ENCODE results near the gene LSP1.
"Not testable (repeated sequence)": the region's sequence is repeated elsewhere in the genome, so short reads cannot be mapped to it uniquely, and the experiment has no call there.

Gene LSP1

GRCh38 chr11:1875851-1876301 lies 23.0 kb downstream of the LSP1 start:
- DNase-seq, result not testable (repeated sequence)

DNA sequence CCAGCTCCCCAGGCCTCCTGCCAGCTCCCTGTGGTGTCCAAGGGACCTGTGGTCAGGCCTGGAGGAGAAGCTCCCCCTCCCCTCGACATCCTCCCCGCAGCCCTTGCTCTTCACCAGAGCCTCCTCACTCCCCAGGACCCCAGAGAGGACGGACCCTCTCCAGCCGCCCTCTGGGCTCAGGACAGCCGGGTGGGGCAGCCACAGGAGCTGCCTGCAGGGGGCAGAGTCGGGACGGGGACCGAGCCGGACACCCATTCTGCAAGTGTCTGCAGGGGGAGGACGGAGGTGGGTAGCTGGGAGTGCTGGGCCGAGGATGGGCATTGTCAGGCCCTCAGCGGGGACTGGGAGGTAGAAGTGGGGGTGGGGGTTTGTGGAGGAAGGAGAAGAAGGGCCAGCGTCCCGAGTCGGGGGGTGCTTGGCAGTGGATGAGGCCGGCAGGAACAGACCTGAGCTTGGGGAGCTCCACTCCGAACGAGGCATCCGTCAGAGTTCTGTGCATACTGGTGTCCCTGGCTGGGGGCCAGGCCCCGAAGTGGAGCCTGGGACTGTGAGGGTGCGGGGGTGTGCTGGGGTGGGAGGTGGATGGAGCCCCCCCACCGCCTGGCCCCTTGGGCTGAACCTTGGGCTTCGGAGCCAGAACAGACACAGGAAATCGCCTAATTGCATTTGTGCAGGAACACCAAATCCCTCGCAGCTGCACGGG lies 23.6 kb downstream of the LSP1 start:
- no peak for DNase-seq

DNA sequence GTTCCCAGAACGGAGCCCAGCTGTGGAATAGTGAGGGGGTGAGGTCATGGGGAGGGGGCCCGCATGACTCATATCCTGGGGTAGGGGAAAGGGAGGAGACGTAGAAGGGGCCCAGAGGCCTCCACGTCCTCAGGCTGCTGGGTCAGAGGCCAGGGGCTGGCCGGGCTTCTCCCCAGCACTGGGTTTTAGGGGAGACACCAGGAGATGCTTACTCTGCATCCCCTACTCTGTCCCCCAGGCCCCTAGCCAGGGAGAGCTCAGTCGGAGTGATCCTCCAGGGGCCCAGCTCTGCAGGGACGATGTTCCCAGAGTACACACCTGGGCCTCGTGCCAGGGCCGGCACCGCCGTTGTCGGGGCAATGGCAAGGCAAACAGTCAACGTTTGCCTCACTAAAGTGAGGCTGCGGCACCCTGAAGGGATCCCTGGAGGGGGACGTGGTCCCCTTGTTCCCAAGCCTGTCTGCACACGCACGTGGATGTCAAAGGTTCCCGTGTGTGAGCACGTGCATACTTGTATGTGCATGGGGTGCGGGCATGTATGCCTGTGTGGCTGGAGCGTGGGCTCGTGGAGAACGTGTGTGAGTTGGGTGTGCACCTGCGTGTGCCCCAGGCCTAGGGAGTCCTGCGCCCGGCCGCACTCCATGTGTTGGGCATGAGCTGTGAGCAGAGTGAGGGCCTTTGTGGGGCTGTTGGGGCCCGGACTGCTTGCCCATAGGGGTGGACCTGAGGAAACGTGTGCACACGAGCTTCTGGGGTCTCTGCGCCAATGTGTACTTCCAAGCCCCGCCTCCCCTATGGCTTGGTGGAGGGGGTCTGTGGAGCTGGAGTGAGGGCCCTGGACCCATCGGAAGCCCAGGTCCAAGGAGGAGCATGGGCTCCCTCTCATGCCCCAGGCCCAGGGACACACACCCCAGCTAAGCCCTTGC lies 24.6 kb downstream of the LSP1 start:
- peak in 1 of 56 donors; percentile 35 for DNase-seq

DNA sequence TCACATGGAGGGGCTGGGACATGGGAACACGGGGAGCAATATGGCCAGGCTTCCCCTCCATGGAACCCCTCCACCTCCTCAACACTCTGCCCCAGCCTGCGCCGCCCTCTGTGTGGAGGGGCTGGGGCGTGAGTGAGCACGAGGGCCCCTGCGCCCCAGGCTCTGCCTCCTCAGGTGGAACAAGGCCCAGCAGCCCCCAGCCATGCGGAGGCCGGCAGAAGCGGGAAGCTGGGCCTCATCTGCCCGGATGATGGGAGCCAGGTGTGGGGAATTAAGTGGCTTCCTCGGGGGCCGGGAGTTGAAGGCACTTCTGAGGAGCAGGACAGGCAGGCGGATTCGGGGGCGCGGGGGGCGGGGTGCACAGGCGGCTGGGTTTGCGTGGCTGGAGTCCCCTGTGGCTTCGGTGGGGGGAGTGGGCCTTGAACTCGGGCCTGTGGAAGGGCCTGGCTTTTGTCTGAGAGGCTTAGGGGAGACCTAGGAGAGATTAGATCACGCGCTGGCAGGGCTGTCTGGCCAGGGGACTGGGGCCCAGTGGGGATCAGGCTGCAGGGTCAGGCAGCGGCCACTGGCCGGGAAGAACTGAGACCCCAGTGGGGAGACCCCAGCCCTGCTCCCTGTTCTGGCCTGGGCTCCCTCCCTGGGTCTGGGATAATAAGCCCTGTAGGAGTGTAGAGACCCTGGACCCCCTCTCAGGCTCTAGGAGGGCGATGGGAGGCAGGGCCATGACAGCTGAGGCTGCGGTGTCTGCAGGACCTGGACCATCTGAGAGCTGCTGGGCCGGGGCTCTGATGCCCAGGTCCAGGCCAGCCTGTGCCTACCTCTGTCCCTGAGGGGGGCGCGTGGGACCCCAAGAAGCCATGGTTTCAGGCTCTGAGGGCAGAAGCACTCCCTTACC lies 25.5 kb downstream of the LSP1 start:
- DNase-seq, result no peak

DNA sequence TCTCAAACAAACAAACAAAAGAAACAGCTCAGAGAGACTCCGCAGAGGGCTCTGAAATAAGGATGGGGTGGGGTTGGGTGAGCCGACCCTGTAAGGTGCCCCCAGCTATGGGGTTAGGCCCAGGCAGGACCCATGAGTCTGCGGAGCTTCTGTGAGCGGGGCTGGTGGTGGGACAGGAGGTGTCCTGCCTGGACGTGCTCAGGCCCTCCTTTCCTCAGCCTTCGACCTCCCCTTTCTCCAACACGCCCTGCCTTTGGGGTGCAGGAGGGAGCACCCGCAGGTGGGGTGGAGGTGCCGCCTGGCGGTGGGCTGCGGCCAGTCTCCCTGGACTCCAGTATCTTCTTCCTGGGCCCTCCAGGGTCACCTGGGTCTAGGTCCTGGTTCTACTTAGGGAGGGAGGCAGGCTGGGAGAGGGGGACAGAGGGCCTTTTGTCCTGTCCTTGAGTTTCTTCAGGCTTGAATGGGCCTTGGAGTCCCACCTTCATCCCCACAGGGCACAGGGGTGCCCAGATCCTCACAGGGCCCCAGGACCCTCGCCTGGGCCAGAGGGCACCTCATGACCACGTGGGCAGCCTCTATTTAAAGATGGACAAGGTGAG lies 26.6 kb downstream of the LSP1 start:
- no peak for DNase-seq

DNA sequence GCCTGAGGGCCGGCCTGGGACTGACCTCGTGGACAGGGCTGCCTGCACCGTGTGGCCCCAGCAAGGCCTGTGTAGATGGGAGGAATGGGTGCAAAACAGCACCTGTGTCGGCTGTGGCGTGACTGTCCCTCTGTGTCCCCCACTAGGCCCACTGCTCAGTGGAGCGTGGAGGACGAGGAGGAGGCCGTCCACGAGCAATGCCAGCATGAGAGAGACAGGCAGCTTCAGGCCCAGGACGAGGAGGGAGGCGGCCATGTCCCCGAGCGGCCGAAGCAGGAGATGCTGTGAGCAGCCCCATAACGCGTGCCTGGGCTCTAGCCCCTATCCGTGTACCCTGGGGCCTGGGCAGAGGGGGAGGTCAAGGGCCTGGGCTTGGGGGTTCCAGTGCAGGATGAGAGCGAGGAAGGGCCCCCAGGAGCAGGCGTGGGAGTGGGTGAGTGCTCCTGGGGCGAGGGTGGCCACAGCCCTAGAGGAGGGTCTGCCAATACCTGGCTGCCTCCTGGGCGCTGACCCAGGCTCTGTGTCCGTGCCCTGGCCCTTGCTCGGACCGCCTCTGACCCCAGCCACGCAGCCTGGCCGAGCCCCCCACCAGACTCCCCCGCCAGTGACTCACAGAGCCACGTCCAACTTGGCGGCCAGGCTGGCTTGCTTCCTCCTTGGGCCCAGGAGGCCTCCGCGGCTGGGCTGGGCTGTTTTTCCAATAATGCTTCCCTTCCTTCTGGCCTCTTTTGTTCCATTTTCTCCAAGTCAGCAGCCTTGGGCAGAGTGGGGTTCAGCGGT lies 27.2 kb downstream of the LSP1 start:
- DNase-seq, result no peak

DNA sequence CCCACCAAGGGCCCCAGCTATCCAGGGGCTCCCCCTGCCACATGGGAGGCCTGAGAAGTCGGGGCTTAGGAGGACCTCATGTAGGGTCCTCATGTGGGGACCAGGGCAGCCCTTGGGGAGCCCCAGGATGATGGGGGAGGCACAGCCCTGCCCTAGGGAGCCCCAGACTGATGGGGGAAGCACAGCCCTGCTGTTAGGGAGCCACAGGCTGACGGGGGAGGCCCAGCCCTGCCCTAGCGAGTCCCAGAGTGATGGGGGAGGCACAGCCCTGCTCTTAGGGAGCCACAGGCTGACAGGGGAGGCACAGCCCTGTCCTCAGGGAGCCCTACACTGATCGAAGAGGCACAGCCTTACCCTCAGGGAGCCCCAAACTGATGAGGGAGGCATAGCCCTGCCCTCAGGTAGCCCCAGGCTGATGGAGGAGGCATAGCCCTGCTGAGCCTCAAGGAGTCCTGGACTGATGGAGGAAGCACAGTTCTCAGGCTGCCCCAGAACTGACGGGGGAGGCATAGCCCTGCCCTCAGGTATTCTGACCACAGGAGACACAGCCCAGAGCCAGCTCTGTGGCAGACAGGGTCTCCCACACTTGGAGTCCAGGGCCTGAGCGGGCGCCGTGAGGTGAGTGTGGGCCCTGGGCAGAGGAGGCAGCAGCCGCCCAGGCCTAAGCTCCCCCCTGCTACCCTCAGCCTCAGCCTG lies 28.0 kb downstream of the LSP1 start:
- no peak for DNase-seq

DNA sequence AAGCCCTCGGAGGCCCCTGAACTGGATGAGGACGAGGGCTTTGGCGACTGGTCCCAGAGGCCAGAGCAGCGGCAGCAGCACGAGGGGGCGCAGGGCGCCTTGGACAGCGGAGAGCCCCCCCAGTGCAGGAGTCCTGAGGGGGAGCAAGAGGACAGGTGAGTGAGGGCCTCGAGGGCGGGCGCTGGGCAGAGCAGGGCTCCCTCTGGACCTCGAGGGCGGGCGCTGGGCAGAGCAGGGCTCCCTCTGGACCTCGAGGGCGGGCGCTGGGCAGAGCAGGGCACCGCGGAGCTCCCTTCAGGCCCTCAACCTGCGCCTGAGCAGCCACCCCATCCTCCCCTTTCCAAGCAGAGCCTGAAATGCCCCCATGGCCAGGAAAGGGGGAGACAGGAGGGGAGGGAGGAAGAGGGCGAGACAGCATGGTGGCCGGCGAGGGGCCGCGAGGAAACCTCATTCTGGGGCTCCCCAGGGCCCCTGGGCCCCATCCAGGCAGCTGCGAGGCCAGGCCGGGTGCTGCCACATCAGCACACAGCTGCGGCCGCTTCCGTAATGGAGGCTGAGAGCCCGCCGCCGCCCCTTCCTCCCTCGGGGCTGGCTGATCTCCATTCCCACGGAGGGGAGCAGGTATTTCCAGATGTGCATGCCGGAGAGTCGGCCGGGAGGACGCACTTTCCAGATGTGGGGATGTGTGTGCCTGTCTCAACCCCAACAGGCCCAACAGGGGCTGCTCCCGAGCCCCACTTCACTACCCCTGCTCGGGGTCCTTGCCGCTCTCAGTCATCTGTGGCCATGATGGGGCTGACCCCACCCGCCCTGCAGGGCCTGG lies 28.8 kb downstream of the LSP1 start:
- no peak for DNase-seq

- DNase-seq, result peak in 35 of 56 donors; percentile 19 to 79 (median 51)
These were observed 29.7 kb downstream of the LSP1 start for GRCh38 chr11:1882265-1883238.

DNA sequence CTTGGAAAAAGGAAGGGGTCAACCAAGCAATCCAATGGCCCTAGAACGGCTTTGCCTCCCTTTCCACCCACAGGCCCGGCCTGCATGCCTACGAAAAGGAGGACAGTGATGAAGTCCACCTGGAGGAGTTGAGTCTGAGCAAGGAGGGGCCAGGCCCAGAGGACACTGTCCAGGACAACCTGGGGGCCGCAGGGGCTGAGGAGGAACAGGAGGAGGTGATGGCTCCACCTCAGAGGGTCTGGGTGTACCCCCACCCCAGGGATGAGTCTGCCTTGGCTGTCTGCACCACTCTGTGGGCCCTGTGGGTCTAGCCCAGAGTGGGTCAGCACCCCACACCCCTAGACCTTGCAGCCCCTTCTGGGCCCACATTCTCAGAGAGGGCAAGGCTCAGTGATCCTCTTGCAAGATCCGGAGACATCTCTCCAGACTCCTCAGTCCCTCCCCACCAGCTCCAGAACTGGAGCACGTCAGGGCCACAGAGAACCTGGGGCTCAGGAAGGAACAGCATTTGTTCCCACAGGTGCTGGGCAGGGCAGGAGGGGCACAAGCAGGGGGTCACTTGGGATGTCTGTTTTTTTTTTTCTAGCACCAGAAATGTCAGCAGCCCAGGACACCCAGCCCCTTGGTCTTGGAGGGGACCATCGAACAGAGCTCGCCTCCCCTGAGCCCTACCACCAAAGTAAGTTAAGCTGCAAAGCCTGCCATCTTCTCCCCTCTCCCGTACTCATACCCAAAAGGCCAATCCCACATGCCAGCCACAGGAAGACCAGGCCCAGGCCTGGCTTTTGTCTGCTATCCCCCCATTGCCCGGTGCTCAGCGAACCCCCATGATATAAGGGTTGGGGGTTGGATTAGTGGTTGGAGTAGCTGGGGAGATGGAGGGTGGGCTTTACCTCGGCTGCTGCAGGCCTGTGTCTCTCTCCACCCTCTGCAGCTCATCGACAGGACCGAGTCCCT lies 30.7 kb downstream of the LSP1 start:
- DNase-seq, result no peak

DNA sequence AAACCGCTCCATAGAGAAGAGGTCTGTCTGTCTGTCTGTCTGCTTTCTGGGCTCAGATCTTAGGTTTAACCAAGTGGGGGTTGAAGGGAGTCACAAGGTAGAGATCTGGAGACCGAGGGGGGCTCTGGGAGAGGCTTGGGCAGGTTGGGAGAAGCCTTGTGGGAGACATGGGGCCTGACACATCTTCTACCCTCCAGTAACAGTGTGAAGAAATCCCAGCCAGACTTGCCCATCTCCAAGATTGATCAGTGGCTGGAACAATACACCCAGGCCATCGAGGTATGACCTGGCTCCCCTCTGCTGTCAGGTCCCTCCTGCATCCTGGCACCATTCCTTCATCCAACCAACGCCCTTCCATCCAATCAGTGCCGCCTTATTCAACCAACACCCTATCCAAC lies 31.4 kb downstream of the LSP1 start:
- DNase-seq, result no peak

DNA sequence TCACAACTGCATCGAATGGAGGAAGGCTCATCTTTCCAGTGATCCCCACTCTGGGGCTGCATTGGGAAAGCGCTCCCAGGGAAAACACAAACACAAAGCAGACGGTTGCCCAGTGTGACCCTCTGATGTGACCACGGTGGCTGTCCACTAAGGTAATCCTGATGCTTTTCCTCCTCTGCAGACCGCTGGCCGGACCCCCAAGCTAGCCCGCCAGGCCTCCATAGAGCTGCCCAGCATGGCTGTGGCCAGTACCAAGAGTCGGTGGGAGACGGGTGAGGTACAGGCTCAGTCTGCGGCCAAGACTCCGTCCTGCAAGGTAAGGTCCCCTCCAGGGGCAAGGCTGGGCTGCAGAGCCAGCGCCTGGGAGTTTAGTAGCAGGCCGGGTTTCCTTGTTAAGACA lies 33.7 kb downstream of the LSP1 start:
- not testable (repeated sequence) for DNase-seq

- no peak for DNase-seq
These were observed 34.8 kb downstream of the LSP1 start for GRCh38 chr11:1887451-1888346.

GRCh38 chr11:1888347-1888753 lies 35.5 kb downstream of the LSP1 start:
- no peak for DNase-seq

- DNase-seq, result no peak
These were observed 35.9 kb downstream of the LSP1 start for GRCh38 chr11:1888811-1889210.
